ENCODE measurements around the gene HGF. TPM values are rescaled to one million over a fixed set of nuclear protein-coding genes. Genes with fewer than 3 reads are reported as not detected.

Gene HGF
- total RNA-seq, 1 donor from 2014 or later, result 0.22 TPM

DNA sequence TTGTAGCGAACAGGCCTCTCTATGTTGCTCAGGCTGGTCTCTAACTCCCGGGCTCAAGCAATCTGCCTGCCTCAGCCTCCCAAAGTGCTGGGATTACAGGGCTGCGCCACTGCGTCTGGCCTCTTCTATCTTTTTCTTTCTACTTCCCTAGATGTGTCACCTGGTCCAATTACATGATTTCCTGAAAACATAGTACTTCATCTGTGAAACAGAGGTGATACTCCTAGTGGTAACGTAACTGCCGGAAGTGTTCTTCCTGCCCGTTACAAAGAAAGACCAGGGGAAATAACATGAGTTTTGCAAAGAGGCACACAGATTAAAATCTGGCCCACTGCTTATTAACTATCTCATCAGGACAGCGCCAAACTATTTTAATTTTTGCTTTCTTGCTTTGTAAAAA is 18.4 kb upstream of the HGF start:
- TF ChIP-seq EZH2 (IDR thresholded peaks at IDR 0.05), result no peak
- TF ChIP-seq, protein P1, sequence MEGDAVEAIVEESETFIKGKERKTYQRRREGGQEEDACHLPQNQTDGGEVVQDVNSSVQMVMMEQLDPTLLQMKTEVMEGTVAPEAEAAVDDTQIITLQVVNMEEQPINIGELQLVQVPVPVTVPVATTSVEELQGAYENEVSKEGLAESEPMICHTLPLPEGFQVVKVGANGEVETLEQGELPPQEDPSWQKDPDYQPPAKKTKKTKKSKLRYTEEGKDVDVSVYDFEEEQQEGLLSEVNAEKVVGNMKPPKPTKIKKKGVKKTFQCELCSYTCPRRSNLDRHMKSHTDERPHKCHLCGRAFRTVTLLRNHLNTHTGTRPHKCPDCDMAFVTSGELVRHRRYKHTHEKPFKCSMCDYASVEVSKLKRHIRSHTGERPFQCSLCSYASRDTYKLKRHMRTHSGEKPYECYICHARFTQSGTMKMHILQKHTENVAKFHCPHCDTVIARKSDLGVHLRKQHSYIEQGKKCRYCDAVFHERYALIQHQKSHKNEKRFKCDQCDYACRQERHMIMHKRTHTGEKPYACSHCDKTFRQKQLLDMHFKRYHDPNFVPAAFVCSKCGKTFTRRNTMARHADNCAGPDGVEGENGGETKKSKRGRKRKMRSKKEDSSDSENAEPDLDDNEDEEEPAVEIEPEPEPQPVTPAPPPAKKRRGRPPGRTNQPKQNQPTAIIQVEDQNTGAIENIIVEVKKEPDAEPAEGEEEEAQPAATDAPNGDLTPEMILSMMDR (IDR thresholded peaks at IDR 0.05), result no peak
- TF ChIP-seq EZH2phosphoT487 (IDR thresholded peaks at IDR 0.05), result no peak
- Histone ChIP-seq H3K27me3 (no peaks in the 10 kb centered on the region), H2AFZ (replicated peaks) (no peak overlapping the region), H3K27ac (no peak overlapping the region), H3F3A (ENCODE audit: low read depth) (no peaks in the 10 kb centered on the region), H3K9ac (no peak overlapping the region), H3K4me2 (no peak overlapping the region), H3K4me3 (no peak overlapping the region), H3K79me2 (ENCODE audit: low read depth) (no peaks in the 10 kb centered on the region), H3K4me1 (peaks cover 9% of the 10 kb centered on the region), H3K36me3 (no peaks in the 10 kb centered on the region), H4K20me1 (ENCODE audit: low read depth) (no peaks in the 10 kb centered on the region), H3K9me3 (ENCODE audit: low read depth) (no peaks in the 10 kb centered on the region)
- Mint-ChIP-seq H3K36me3 (no peaks in the 10 kb centered on the region), H3K27me3 (ENCODE audit: insufficient read depth, low read depth) (no peaks in the 10 kb centered on the region), H3K27ac (no peak overlapping the region), H3K9me3 (peaks cover 2% of the 10 kb centered on the region), H3K4me3 (no peak overlapping the region), H3K4me1 (peaks cover 21% of the 10 kb centered on the region)
- no peak for DNase-seq (ENCODE audit: low spot score)

DNA sequence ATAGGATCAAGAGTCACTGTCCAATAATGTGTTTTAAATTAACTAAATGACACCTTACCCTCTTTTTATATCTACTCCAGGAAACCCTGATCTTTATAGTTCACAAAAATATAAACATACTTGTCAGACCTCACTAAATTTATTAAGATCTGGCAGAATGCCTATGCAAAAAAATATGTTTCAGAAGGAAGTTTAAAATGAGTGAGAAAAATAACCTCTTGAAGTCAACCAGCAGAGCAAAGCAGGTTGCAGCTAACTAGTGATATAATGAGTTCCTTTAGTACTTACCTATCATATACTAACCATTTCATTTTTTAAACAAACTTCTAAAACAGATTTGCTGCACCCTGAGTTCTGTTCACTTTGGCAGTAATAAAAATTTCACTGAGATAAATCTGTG is 14.0 kb upstream of the HGF start:
- H3K4me2 ChIP-seq, result no peak overlapping the region
- no peak overlapping the region for H3K27ac Mint-ChIP-seq
- H4K20me1 ChIP-seq (ENCODE audit: low read depth), result no peaks in the 10 kb centered on the region
- no peaks in the 10 kb centered on the region for H3K36me3 ChIP-seq
- H2AFZ ChIP-seq (replicated peaks), result no peak overlapping the region
- peaks cover 2% of the 10 kb centered on the region for H3K9me3 Mint-ChIP-seq
- H3K4me3 Mint-ChIP-seq, result no peak overlapping the region
- H3K4me1 Mint-ChIP-seq, result no peaks in the 10 kb centered on the region
- no peaks in the 10 kb centered on the region for H3K36me3 Mint-ChIP-seq
- H3F3A ChIP-seq (ENCODE audit: low read depth), result no peaks in the 10 kb centered on the region
- no peak overlapping the region for H3K27ac ChIP-seq
- H3K4me3 ChIP-seq, result no peak overlapping the region
- H3K27me3 Mint-ChIP-seq (ENCODE audit: insufficient read depth, low read depth), result no peaks in the 10 kb centered on the region
- no peak for DNase-seq (ENCODE audit: low spot score)
- H3K9me3 ChIP-seq (ENCODE audit: low read depth), result no peaks in the 10 kb centered on the region
- TF ChIP-seq EZH2 (IDR thresholded peaks at IDR 0.05) (no peak), EZH2phosphoT487 (IDR thresholded peaks at IDR 0.05) (no peak)
- TF ChIP-seq, protein P1 (IDR thresholded peaks at IDR 0.05), result no peak
- H3K4me1 ChIP-seq, result no peaks in the 10 kb centered on the region
- no peaks in the 10 kb centered on the region for H3K79me2 ChIP-seq (ENCODE audit: low read depth)
- no peak overlapping the region for H3K9ac ChIP-seq
- no peaks in the 10 kb centered on the region for H3K27me3 ChIP-seq

DNA sequence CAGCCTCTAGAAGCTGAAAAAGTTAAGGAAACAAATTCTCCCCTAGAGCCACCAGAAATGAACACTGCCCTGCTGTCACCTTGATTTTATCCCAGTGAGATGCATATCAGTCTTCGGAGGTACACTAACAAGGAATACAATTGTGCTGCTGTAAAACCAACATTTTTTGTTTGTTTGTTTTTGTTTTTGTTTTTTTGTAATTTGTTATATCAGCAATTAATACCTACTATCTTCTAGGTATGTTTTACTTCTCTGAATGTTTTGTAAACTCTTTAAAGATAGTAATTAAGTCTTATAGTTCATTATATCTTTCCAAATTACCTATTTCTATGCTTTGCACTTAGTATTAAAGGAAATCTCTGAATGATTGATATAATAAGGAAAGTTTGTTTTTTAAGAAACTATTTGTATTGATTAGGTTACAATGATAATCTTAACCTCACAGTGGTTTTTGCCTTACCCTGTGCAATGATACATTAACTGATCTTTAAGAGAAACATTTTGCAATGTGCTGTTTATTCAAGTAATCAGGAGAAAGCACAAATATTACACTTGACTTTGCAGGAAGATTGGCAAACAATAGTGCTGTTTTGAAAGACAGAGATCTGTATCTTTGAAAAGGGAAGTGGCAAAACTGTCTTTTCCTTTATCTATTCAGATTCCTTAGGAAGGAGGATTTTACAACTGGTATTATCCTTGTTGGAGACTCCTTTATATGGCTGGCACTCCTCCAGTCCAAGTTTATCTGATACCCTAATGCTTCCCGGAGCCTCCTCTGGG is 11.3 kb upstream of the HGF start:
- no peaks in the 10 kb centered on the region for H3K4me1 Mint-ChIP-seq
- no peaks in the 10 kb centered on the region for H3K9me3 Mint-ChIP-seq
- Histone ChIP-seq H3K4me2 (no peak overlapping the region), H3K27ac (no peak overlapping the region), H3K36me3 (no peaks in the 10 kb centered on the region), H3K79me2 (ENCODE audit: low read depth) (no peaks in the 10 kb centered on the region), H3F3A (ENCODE audit: low read depth) (no peaks in the 10 kb centered on the region), H4K20me1 (ENCODE audit: low read depth) (no peaks in the 10 kb centered on the region), H3K4me1 (no peaks in the 10 kb centered on the region), H3K9ac (no peak overlapping the region), H3K27me3 (no peaks in the 10 kb centered on the region), H3K4me3 (no peak overlapping the region), H2AFZ (replicated peaks) (no peak overlapping the region), H3K9me3 (ENCODE audit: low read depth) (no peaks in the 10 kb centered on the region)
- no peak overlapping the region for H3K4me3 Mint-ChIP-seq
- no peak for TF ChIP-seq EZH2 (IDR thresholded peaks at IDR 0.05)
- TF ChIP-seq EZH2phosphoT487 (IDR thresholded peaks at IDR 0.05), result no peak
- TF ChIP-seq, protein P1 (IDR thresholded peaks at IDR 0.05), result no peak
- H3K27me3 Mint-ChIP-seq (ENCODE audit: insufficient read depth, low read depth), result no peaks in the 10 kb centered on the region
- H3K27ac Mint-ChIP-seq, result no peak overlapping the region
- DNase-seq (ENCODE audit: low spot score), result no peak
- no peaks in the 10 kb centered on the region for H3K36me3 Mint-ChIP-seq

Measured in neural progenitor cell (in vitro differentiated cells).